HAP-1 (cell line): ENCODE measurements around the gene RBM6.
A peak's percentile ranks its signal among the peaks of the same experiment; 100 is the strongest.
"Not testable (repeated sequence)": the region's sequence is repeated elsewhere in the genome, so short reads cannot be mapped to it uniquely, and the experiment has no call there.

ENCODE experiments used
- DNase-seq, 2 experiments: peaks; one replicate each; pipeline ENCODE4 v3.0.0-alpha.2; 2016 to 2020; ENCODE audit warnings: low spot score in 2 of 2
- H3K27me3 ChIP-seq: fragments of 250-450 bp; sonication (Bioruptor Pico); 2 replicates; pipeline ENCODE4 v1.5.1; 2020; ENCODE audit warnings: low read depth, mild to moderate bottlenecking, moderate library complexity
- H3K36me3 ChIP-seq: fragments of 250-450 bp; sonication (Bioruptor Pico); replicated peaks from 2 replicates; pipeline ENCODE4 v1.5.1; 2020; ENCODE audit warnings: mild to moderate bottlenecking
- H3K4me1 ChIP-seq: fragments of 250-450 bp; sonication (Bioruptor Pico); 2 replicates; pipeline ENCODE4 v1.5.1; 2020; ENCODE audit warnings: mild to moderate bottlenecking
- H3K4me3 ChIP-seq: fragments of 250-450 bp; sonication (Bioruptor Pico); 2 replicates; pipeline ENCODE4 v1.5.1; 2020; ENCODE audit warnings: mild to moderate bottlenecking, moderate library complexity
- H3K9me3 ChIP-seq: fragments of 250-450 bp; sonication (Bioruptor Pico); 2 replicates; pipeline ENCODE4 v1.5.1; 2020; ENCODE audit warnings: mild to moderate bottlenecking, moderate library complexity
- in situ Hi-C: fragments of 300-500 bp; cut with MboI; formaldehyde crosslinking; loops from 3 replicates; pipeline ENCODE4 v1.14.3; 2020; ENCODE audit warnings: low sequenced_read_pairs, inconsistent platforms, mixed read lengths

The RBM6 gene, protein sequence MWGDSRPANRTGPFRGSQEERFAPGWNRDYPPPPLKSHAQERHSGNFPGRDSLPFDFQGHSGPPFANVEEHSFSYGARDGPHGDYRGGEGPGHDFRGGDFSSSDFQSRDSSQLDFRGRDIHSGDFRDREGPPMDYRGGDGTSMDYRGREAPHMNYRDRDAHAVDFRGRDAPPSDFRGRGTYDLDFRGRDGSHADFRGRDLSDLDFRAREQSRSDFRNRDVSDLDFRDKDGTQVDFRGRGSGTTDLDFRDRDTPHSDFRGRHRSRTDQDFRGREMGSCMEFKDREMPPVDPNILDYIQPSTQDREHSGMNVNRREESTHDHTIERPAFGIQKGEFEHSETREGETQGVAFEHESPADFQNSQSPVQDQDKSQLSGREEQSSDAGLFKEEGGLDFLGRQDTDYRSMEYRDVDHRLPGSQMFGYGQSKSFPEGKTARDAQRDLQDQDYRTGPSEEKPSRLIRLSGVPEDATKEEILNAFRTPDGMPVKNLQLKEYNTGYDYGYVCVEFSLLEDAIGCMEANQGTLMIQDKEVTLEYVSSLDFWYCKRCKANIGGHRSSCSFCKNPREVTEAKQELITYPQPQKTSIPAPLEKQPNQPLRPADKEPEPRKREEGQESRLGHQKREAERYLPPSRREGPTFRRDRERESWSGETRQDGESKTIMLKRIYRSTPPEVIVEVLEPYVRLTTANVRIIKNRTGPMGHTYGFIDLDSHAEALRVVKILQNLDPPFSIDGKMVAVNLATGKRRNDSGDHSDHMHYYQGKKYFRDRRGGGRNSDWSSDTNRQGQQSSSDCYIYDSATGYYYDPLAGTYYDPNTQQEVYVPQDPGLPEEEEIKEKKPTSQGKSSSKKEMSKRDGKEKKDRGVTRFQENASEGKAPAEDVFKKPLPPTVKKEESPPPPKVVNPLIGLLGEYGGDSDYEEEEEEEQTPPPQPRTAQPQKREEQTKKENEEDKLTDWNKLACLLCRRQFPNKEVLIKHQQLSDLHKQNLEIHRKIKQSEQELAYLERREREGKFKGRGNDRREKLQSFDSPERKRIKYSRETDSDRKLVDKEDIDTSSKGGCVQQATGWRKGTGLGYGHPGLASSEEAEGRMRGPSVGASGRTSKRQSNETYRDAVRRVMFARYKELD

DNA sequence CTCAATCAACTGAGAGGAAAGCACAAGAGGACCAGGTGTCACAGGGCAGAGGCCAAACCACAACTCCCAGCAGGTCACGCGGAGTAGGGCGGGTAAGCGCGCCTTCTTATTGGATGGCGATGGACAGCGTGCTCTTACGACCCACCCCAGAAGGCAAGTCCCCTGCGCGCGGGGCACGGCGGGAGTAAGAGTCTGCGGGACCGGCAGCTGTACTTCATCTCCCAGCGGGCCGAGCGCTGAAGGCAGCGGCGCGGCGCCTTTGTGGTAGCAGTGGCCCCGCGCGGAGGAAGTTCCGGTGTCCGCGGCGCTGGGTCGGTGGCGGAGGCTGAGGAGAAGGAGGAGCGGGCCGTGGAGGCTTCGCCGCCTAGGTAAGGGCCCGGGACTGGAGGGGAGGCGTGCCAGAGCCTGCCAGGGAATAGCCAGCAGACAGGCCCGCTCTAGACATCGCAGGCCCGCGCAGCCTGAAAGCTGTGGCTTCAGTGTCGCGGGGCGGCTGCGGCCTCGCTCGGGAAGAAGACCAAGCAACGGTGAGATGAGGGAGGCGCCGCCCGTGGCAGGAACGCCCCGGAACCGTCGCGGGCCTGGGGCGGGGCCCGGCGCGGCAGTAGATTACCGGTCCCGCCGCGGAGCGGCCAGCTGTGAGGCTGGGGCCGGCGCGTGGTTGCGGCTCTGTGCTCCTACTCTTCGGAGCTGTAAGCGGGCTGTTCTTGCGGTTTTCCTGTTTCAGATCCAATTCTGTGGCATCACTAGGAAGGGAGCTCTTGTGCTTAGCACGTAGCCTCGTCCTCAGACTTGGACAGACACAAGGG is at the start of gene RBM6:
TSS of gene RBM6 (plus strand) at position 293 of the 809 bp plus-strand sequence. CDS start 22,492 bp downstream, outside the sequence.
- in situ Hi-C loops, result no loop called here
- peak; percentile 98 to 100 for DNase-seq
- Histone ChIP-seq H3K4me3 (peak within 1 kb of the TSS; percentile 96), H3K9me3 (no peaks in the 10 kb centered on the region), H3K4me1 (peaks cover 8% of the 10 kb centered on the region; the same call in 1 of the 2 replicates), H3K36me3 (no peaks in the 10 kb centered on the region), H3K27me3 (no peaks in the 10 kb centered on the region)

DNA sequence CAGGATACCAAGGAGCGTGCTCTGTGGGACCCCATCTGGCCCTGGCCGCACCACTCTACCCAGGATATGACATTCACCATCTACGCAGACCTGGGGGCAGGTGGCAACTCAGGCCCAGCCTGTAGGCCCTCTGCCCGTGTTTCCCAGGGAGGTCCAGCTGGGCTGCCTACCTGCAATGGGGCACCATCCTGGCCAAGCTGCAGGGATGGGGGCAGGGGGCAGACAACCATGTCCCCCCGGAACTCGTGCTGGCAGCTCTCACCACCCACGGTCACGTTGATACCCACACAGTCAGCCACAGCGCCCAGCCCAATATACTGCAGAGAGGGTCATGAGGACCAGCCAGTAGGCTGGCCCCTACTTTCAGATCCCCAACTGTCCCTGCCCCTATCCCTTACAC is 44.2 kb upstream of the RBM6 start:
- no peaks in the 10 kb centered on the region for H3K27me3 ChIP-seq
- no peaks in the 10 kb centered on the region for H3K4me1 ChIP-seq
- DNase-seq, result no peak
- H3K9me3 ChIP-seq, result no peaks in the 10 kb centered on the region
- no peaks in the 10 kb centered on the region for H3K36me3 ChIP-seq
- no peak overlapping the region for H3K4me3 ChIP-seq
- in situ Hi-C loops, result no loop called here

- Histone ChIP-seq H3K27me3 (no peaks in the 10 kb centered on the region), H3K9me3 (no peaks in the 10 kb centered on the region), H3K36me3 (no peaks in the 10 kb centered on the region), H3K4me3 (no peak overlapping the region), H3K4me1 (no peaks in the 10 kb centered on the region)
- DNase-seq, result no peak
- in situ Hi-C loops, result no loop called here
These were observed 43.6 kb upstream of the RBM6 start for GRCh38 chr3:49896345-49896744.

- H3K4me3 ChIP-seq, result no peak overlapping the region
- in situ Hi-C loops, result no loop called here
- H3K9me3 ChIP-seq, result no peaks in the 10 kb centered on the region
- H3K4me1 ChIP-seq, result no peaks in the 10 kb centered on the region
- no peaks in the 10 kb centered on the region for H3K36me3 ChIP-seq
- no peak for DNase-seq
- no peaks in the 10 kb centered on the region for H3K27me3 ChIP-seq
These were observed 41.0 kb upstream of the RBM6 start for GRCh38 chr3:49898991-49899390.

- Histone ChIP-seq H3K36me3 (no peaks in the 10 kb centered on the region), H3K4me3 (no peak overlapping the region), H3K27me3 (no peaks in the 10 kb centered on the region), H3K9me3 (no peaks in the 10 kb centered on the region), H3K4me1 (no peaks in the 10 kb centered on the region)
- peak; percentile 4 to 52 for DNase-seq
- in situ Hi-C loops, result no loop called here
These were observed 40.1 kb upstream of the RBM6 start for GRCh38 chr3:49899815-49900214.

- no peak overlapping the region for H3K4me3 ChIP-seq
- DNase-seq, result no peak
- in situ Hi-C loops, result no loop called here
- H3K4me1 ChIP-seq, result no peaks in the 10 kb centered on the region
- H3K9me3 ChIP-seq, result no peaks in the 10 kb centered on the region
- H3K36me3 ChIP-seq, result no peaks in the 10 kb centered on the region
- H3K27me3 ChIP-seq, result no peaks in the 10 kb centered on the region
These were observed 39.3 kb upstream of the RBM6 start for GRCh38 chr3:49900491-49901153.

GRCh38 chr3:49901366-49902339 is 38.3 kb upstream of the RBM6 start:
- DNase-seq, result no peak
- Histone ChIP-seq H3K36me3 (no peaks in the 10 kb centered on the region), H3K4me1 (no peaks in the 10 kb centered on the region), H3K9me3 (no peaks in the 10 kb centered on the region), H3K27me3 (no peaks in the 10 kb centered on the region), H3K4me3 (no peak overlapping the region)
- in situ Hi-C loops, result no loop called here

GRCh38 chr3:49902511-49903345 is 37.2 kb upstream of the RBM6 start:
- H3K4me3 ChIP-seq, result no peak overlapping the region
- H3K9me3 ChIP-seq, result no peaks in the 10 kb centered on the region
- in situ Hi-C loops, result no loop called here
- DNase-seq, result no peak
- H3K36me3 ChIP-seq, result no peaks in the 10 kb centered on the region
- H3K4me1 ChIP-seq, result no peaks in the 10 kb centered on the region
- no peaks in the 10 kb centered on the region for H3K27me3 ChIP-seq

DNA sequence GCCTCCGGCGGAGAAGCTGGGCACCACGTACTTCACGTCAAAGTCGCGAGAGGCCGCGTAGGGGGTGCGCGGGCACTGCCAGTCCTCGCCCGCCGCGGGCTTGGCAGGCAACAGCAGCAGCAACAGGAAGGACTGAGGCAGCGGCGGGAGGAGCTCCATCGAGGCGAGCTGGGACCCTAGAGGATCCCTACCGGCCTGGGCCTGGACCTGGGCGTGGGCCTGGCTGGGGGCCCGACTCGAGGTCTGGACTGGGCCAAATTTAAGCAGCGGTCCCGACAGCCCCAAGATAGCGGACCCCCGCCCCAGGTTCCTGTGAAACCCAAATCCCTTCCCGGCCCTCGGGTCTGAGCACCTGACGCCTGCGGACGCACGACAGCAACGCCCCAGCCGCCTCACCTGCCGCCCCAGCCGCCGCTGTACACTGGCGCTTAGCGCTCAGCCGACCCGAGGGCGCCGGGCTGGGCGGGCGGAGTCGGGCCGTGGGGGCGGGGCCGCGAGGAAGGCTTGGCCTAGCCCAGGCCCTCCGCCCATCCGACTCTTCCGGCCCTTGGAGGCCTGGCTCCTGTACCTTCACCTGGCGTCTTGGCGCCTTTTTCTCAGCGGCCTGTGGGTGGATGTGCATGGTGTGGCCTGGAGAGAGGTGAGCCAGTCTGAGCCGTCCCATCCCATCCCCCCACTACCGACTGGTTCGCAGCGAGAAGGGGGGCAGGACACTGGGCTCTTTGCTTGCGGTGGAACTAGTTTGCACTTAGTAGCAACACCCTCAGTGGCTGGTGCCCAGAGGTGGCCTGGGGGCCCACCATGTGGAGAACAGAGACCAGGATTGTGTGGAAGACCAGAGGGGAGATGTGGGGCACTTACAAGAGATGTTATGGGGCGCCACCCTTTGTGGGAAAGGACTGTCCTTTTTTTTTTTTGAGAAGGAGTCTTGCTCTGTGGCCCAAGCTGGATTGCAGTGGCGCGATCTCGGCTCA is 36.2 kb upstream of the RBM6 start, which contains the start of gene MST1R:
TSS of gene MST1R (minus strand) at position 423 of the 974 bp plus-strand sequence. CDS start at position 159, 264 bp downstream.
- DNase-seq, result no peak

GRCh38 chr3:49904448-49904847 is 35.5 kb upstream of the RBM6 start:
- in situ Hi-C loops, H3K4me1 ChIP-seq, DNase-seq, H3K4me3 ChIP-seq, H3K36me3 ChIP-seq, H3K27me3 ChIP-seq, H3K9me3 ChIP-seq: not testable (repeated sequence)

More for the DNA sequence above, 36.2 kb upstream of the RBM6 start, which contains the start of gene MST1R:
- no peaks in the 10 kb centered on the region for H3K36me3 ChIP-seq
- H3K27me3 ChIP-seq, result no peaks in the 10 kb centered on the region
- H3K4me1 ChIP-seq, result no peaks in the 10 kb centered on the region
- in situ Hi-C loops, result no loop called here
- no peak within 1 kb of the TSS for H3K4me3 ChIP-seq
- H3K9me3 ChIP-seq, result no peaks in the 10 kb centered on the region
